Keratinocyte (primary cell): ENCODE measurements around the gene SMAD5. TPM values are rescaled to one million over a fixed set of nuclear protein-coding genes. Genes with fewer than 3 reads are reported as not detected.
A peak's percentile ranks its signal among the peaks of the same experiment; 100 is the strongest.

Experiments
- DNase-seq: peaks from one replicate; pipeline ENCODE4 v3.0.0-alpha.2; 2011; ENCODE audit warnings: low read depth, missing footprints, low spot score
- FAIRE-seq: peaks from 2 replicates; lab custom pipeline; 2011; peaks lifted over from hg19 to GRCh38; lab: Jason Lieb, UNC
- H2AFZ ChIP-seq: 2 replicates; pipeline ENCODE4 v1.6.0; 2012; ENCODE audit warnings: low read length, control low read depth, inconsistent platforms; ENCODE audit not compliant: control insufficient read depth
- H3K27ac ChIP-seq: 2 replicates; pipeline ENCODE4 v1.5.1; 2011; ENCODE audit warnings: low read length; ENCODE audit not compliant: control insufficient read depth, insufficient read depth
- H3K27me3 ChIP-seq: 3 replicates; pipeline ENCODE4 v1.6.0; 2011; ENCODE audit warnings: low read length; ENCODE audit not compliant: control insufficient read depth, insufficient read depth; ENCODE audit errors: extremely low read depth
- H3K36me3 ChIP-seq, 2 experiments: 2 replicates in 1 of 2; 3 replicates in 1 of 2; pipeline ENCODE4 v1.5.1; 2011; ENCODE audit warnings: low read length in 2 of 2, mild to moderate bottlenecking in 1 of 2; ENCODE audit not compliant: control insufficient read depth in 2 of 2, insufficient read depth in 2 of 2; ENCODE audit errors: extremely low read depth in 1 of 2
- H3K4me1 ChIP-seq: 3 replicates; pipeline ENCODE4 v1.5.1; 2011; ENCODE audit warnings: low read length; ENCODE audit not compliant: control insufficient read depth, insufficient read depth; ENCODE audit errors: extremely low read depth
- H3K4me2 ChIP-seq: 3 replicates; pipeline ENCODE4 v1.6.0; 2011; ENCODE audit warnings: low read depth, low read length; ENCODE audit not compliant: control insufficient read depth, insufficient read depth; ENCODE audit errors: extremely low read depth
- H3K4me3 ChIP-seq, 3 experiments: fragments of 200-600 bp in 1 of 3; sonication (generic) in 1 of 3; 2 replicates in 2 of 3; 3 replicates in 1 of 3; pipeline ENCODE4 v1.5.1; 2011 to 2016; ENCODE audit warnings: low read length in 3 of 3, mild to moderate bottlenecking in 3 of 3, control low read depth in 2 of 3, inconsistent platforms in 1 of 3, low read depth in 1 of 3, mixed read lengths in 1 of 3, mixed run types in 1 of 3, moderate library complexity in 1 of 3; ENCODE audit not compliant: control insufficient read depth in 2 of 3, insufficient read depth in 2 of 3; ENCODE audit errors: extremely low read depth in 1 of 3
- H3K79me2 ChIP-seq: 2 replicates; pipeline ENCODE4 v1.6.0; 2012; ENCODE audit warnings: low read length; ENCODE audit not compliant: control insufficient read depth, insufficient read depth
- H3K9ac ChIP-seq: 3 replicates; pipeline ENCODE4 v1.6.0; 2011; ENCODE audit warnings: low read length; ENCODE audit not compliant: control insufficient read depth, insufficient read depth; ENCODE audit errors: extremely low read depth
- H3K9me1 ChIP-seq: 3 replicates; pipeline ENCODE4 v1.6.0; 2011; ENCODE audit warnings: low read length; ENCODE audit not compliant: control insufficient read depth, insufficient read depth; ENCODE audit errors: extremely low read depth
- H3K9me3 ChIP-seq: 2 replicates; pipeline ENCODE4 v1.5.1; 2012; ENCODE audit warnings: low read depth, low read length; ENCODE audit not compliant: control insufficient read depth
- H4K20me1 ChIP-seq: 3 replicates; pipeline ENCODE4 v1.6.0; 2011; ENCODE audit warnings: low read length; ENCODE audit not compliant: control insufficient read depth, insufficient read depth; ENCODE audit errors: extremely low read depth
- CTCF ChIP-seq, 3 experiments: IDR thresholded peaks in 1 of 3; conservative IDR thresholded peaks in 1 of 3; optimal IDR thresholded peaks in 1 of 3; 2 replicates in 2 of 3; 3 replicates in 1 of 3; pipeline versions ENCODE3 to v1.5.1; 2011; ENCODE audit warnings: low read length in 3 of 3, mild to moderate bottlenecking in 3 of 3, moderate library complexity in 2 of 3, control low read depth in 1 of 3, inconsistent platforms in 1 of 3; ENCODE audit not compliant: insufficient read depth in 2 of 3; ENCODE audit errors: extremely low read depth in 1 of 3
- EZH2 ChIP-seq: IDR thresholded peaks from one replicate; pipeline ENCODE4 v1.6.1; 2012; ENCODE audit warnings: inconsistent platforms, mild to moderate bottlenecking, low read length, moderate library complexity
- dilution Hi-C: fragments of 300-500 bp; cut with MboI; formaldehyde crosslinking; loops from one replicate; pipeline ENCODE4 v1.7.0; 2020; ENCODE audit warnings: low sequenced_read_pairs; ENCODE audit not compliant: extremely low pct_ligation_motif_present
- polyA plus RNA-seq, 5 experiments: library from polyadenylated mRNA; depleted of rRNA in 3 of 5; stranded (reverse) in 3 of 5; stranded (forward) in 1 of 5; unstranded in 1 of 5; fragments of >200 nt; gene quantifications; 1 replicate in 1 of 5; 2 replicates in 3 of 5; 3 replicates in 1 of 5; pipeline versions ENCODE4 v1.2.1 to v1.2.3, GENCODE V29; 2011 to 2012; ENCODE audit warnings: missing spikeins in 2 of 5, low read depth in 1 of 5, low replicate concordance in 1 of 5

Gene SMAD5
- polyA plus RNA-seq, 1 donor (not counting 4 experiments of a cell fraction or from before 2014, with no cell fraction given): 72.1 TPM

GRCh38 chr5:136120529-136120928, 12.1 kb upstream of the SMAD5 start:
- H3K27me3 ChIP-seq: no peaks in the 10 kb centered on the region
- no peak overlapping the region for H2AFZ ChIP-seq
- H3K9me3 ChIP-seq: no peaks in the 10 kb centered on the region
- H3K9me1 ChIP-seq: no peaks in the 10 kb centered on the region
- H4K20me1 ChIP-seq: no peaks in the 10 kb centered on the region
- FAIRE-seq: no peak
- DNase-seq: no peak
- peaks cover 31% of the 10 kb centered on the region for H3K4me1 ChIP-seq
- H3K9ac ChIP-seq: no peak overlapping the region
- H3K36me3 ChIP-seq: no peaks in the 10 kb centered on the region
- dilution Hi-C loops: no loop called here
- TF ChIP-seq CTCF (optimal IDR thresholded peaks at IDR 0.05 in 1 of 3, IDR thresholded peaks at IDR 0.05 in 1 of 3, conservative IDR thresholded peaks at IDR 0.05 in 1 of 3; ENCODE audit: extremely low read depth in 1 of 3, insufficient read depth in 2 of 3, low read length in 3 of 3): peak in 1 of 3 experiments; percentile 6
- TF ChIP-seq EZH2: no peak
- H3K4me3 ChIP-seq: no peak overlapping the region
- no peak overlapping the region for H3K27ac ChIP-seq
- H3K4me2 ChIP-seq: no peak overlapping the region
- H3K79me2 ChIP-seq: no peaks in the 10 kb centered on the region

GRCh38 chr5:136123236-136123768, 9.3 kb upstream of the SMAD5 start:
- Histone ChIP-seq H3K79me2 (no peaks in the 10 kb centered on the region), H4K20me1 (no peaks in the 10 kb centered on the region), H3K36me3 (no peaks in the 10 kb centered on the region), H3K9ac (no peak overlapping the region), H3K4me1 (peaks cover 23% of the 10 kb centered on the region), H3K4me2 (peak overlapping the region; percentile 39), H3K27me3 (no peaks in the 10 kb centered on the region), H3K27ac (peak overlapping the region; percentile 56), H2AFZ (no peak overlapping the region), H3K9me1 (no peaks in the 10 kb centered on the region), H3K4me3 (no peak overlapping the region), H3K9me3 (no peaks in the 10 kb centered on the region)
- FAIRE-seq (peak; percentile 77), DNase-seq (no peak)
- dilution Hi-C loops: no loop called here
- TF ChIP-seq CTCF (optimal IDR thresholded peaks at IDR 0.05 in 1 of 3, IDR thresholded peaks at IDR 0.05 in 1 of 3, conservative IDR thresholded peaks at IDR 0.05 in 1 of 3; ENCODE audit: extremely low read depth in 1 of 3, insufficient read depth in 2 of 3, low read length in 3 of 3) (no peak), EZH2 (no peak)
